WTC11 (cell line): Measurements from ENCODE around the gene SLC28A1.

Experiments
- ATF3 ChIP-seq: sonication (generic); formaldehyde crosslinking; conservative IDR thresholded peaks from 2 replicates; pipeline ENCODE4 v1.8.1; 2022; ENCODE audit warnings: mild to moderate bottlenecking, missing genetic modification reagents
- ATF6 ChIP-seq: sonication (generic); formaldehyde crosslinking; IDR thresholded peaks from 2 replicates; pipeline ENCODE4 v1.8.1; 2023; ENCODE audit warnings: mild to moderate bottlenecking, missing genetic modification reagents
- CTCF ChIP-seq: fragments of 200-600 bp; IDR thresholded peaks from 2 replicates; pipeline ENCODE4 v1.8.0; 2022; ENCODE audit warnings: antibody characterized with exemption
- E2F5 ChIP-seq: sonication (generic); formaldehyde crosslinking; IDR thresholded peaks from 2 replicates; pipeline ENCODE4 v1.8.1; 2022; ENCODE audit warnings: mild to moderate bottlenecking, moderate library complexity, missing genetic modification reagents
- IRF2 ChIP-seq: sonication (generic); formaldehyde crosslinking; IDR thresholded peaks from 2 replicates; pipeline ENCODE4 v1.8.0; 2022; ENCODE audit warnings: low read depth, missing genetic modification reagents, borderline replicate concordance
- MYBL2 ChIP-seq: sonication (generic); formaldehyde crosslinking; IDR thresholded peaks from 2 replicates; pipeline ENCODE4 v1.8.1; 2023; ENCODE audit warnings: mild to moderate bottlenecking, moderate library complexity, missing genetic modification reagents
- NFYB ChIP-seq: sonication (generic); formaldehyde crosslinking; conservative IDR thresholded peaks from 2 replicates; pipeline ENCODE4 v1.8.0; 2022; ENCODE audit warnings: low read depth, missing genetic modification reagents
- PREB ChIP-seq: sonication (generic); formaldehyde crosslinking; IDR thresholded peaks from 2 replicates; pipeline ENCODE4 v1.8.1; 2022; ENCODE audit warnings: mild to moderate bottlenecking, missing genetic modification reagents, moderate library complexity, borderline replicate concordance
- TP53 ChIP-seq: sonication (generic); formaldehyde crosslinking; IDR thresholded peaks from 2 replicates; pipeline ENCODE4 v1.8.1; 2023; ENCODE audit warnings: mild to moderate bottlenecking, missing genetic modification reagents
- ZNF281 ChIP-seq: sonication (generic); formaldehyde crosslinking; IDR thresholded peaks from 2 replicates; pipeline ENCODE4 v1.8.0; 2023; ENCODE audit warnings: mild to moderate bottlenecking, missing genetic modification reagents
- ZNF396 ChIP-seq: fragments of 250-450 bp; sonication (Bioruptor Pico); IDR thresholded peaks from 2 replicates; pipeline ENCODE4 v1.8.0; 2021; ENCODE audit warnings: mild to moderate bottlenecking, moderate library complexity, borderline replicate concordance

GRCh38 chr15:84988909-84989644, 104.6 kb downstream of the SLC28A1 start:
- TF ChIP-seq PREB (CRISPR knock-in tag) (no peak), NFYB (CRISPR knock-in tag) (no peak), CTCF (no peak), ZNF396 (CRISPR knock-in tag) (no peak), ATF6 (CRISPR knock-in tag) (no peak), IRF2 (CRISPR knock-in tag) (no peak), MYBL2 (CRISPR knock-in tag) (no peak), ZNF281 (no peak), TP53 (CRISPR knock-in tag) (no peak), E2F5 (no peak), ATF3 (no peak)
